ENCODE measurements around the gene CACNA2D3.

DNA sequence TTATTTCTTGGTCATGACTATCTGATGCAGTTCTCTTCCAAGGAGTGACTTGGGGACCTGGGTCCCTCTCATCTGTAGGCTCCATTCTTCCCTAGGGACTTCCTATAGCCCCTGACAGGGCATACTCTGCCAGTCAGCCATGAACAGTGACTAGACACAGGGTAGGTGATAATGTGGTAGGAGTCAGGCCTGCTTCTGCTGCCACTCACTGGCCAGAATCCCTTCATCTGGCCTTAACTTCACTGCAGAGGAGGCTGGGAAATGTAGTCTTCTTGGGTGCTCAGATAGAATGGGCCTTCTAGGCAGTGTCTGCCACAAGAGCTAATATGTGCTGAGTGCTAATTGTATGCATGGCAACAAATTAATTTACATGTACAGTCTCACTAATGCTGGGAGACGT is 84.5 kb downstream of the CACNA2D3 start:
- TF ChIP-seq, protein P1, sequence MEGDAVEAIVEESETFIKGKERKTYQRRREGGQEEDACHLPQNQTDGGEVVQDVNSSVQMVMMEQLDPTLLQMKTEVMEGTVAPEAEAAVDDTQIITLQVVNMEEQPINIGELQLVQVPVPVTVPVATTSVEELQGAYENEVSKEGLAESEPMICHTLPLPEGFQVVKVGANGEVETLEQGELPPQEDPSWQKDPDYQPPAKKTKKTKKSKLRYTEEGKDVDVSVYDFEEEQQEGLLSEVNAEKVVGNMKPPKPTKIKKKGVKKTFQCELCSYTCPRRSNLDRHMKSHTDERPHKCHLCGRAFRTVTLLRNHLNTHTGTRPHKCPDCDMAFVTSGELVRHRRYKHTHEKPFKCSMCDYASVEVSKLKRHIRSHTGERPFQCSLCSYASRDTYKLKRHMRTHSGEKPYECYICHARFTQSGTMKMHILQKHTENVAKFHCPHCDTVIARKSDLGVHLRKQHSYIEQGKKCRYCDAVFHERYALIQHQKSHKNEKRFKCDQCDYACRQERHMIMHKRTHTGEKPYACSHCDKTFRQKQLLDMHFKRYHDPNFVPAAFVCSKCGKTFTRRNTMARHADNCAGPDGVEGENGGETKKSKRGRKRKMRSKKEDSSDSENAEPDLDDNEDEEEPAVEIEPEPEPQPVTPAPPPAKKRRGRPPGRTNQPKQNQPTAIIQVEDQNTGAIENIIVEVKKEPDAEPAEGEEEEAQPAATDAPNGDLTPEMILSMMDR (IDR thresholded peaks at IDR 0.05; ENCODE audit: poor library complexity), result no peak
- no peak for TF ChIP-seq EZH2 (IDR thresholded peaks at IDR 0.05; ENCODE audit: borderline replicate concordance)

Data from hepatocyte (in vitro differentiated cells).